Activated T-helper 1 cell treated with Interleukin-2 at 50 U/mL for 16 hours (primary cell): ENCODE results near the gene UBTF.

Experiments used
- DNase-seq: peaks from one replicate; pipeline ENCODE4 v3.0.0-alpha.2; 2020; ENCODE audit warnings: low read depth

Gene UBTF

DNA sequence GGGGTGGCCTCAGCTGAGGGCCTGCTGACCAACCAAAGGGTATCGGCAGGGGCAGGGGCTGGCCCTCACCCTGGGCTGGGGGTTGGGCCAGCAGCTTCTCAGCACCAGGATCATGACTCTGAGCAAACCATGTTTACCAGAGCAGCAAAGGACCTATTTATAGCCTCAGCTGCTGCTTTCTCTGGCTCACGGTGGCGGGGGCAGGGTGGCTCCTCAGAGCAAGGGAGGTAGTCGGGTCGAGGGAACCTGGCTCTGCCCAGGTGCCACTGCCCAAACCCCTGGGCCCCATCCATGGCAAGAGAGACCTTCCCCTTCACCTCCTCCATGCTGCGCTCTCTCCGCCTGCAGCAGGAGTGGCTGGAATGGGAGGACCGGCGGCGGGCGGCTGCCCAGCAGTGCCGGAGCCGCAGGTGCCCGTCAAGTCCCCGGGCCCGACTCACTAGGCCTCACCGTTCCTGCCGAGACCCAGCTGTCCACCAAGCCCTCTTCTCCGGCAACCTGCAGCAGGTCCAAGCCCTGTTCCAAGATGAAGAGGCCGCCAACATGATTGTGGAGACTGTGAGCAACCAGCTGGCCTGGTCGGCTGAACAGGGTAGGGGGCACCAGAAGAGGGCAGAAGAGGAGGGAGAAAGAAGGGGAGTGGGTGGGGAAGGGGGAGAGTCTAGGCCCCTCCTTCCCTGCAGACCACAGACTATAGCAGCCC lies 48.8 kb downstream of the UBTF start, which contains the start of gene ASB16:
ASB16 (plus strand) TSS at position 206 of the 703 bp plus-strand sequence; CDS start at position 292, 86 bp downstream.
- DNase-seq = no peak

DNA sequence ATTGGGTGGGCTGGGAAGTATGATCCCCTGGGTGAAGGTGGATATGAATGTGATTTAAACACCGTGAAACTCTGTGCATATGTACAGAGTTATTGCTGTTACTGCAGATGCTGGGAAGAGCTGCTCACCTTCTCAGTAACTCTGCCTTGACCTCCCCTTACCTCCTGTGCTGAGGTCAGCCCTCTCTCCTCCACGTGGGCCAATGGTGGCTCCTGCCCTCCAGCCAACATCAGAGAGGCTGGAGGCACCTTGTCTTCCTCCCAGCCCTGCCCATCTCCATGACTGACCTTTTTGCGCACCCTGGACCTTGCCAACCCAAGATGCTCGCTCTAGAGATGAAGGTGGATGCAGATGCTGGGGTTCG lies 49.4 kb downstream of the UBTF start:
- no peak for DNase-seq

GRCh38 chr17:44167181-44167861 lies 52.2 kb downstream of the UBTF start:
- DNase-seq = no peak

DNA sequence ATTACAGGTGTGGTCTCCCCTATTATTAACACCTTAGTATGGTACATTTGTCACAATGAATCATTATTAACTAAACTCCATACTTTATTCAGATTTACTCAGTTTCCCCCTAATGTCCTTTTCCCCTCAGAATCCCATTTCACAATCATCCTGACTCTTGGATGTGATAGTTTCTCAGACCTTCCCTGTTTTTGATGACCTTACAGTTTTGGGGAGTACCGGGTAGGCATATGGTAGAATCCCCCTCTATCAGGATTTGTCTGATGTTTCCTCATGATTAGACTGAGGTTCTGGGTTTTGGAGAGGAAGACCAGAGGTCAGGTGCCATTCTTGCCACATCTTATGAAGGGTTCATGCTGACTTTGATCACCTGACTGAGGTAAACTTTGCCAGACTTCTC lies 55.0 kb downstream of the UBTF start:
- no peak for DNase-seq

DNA sequence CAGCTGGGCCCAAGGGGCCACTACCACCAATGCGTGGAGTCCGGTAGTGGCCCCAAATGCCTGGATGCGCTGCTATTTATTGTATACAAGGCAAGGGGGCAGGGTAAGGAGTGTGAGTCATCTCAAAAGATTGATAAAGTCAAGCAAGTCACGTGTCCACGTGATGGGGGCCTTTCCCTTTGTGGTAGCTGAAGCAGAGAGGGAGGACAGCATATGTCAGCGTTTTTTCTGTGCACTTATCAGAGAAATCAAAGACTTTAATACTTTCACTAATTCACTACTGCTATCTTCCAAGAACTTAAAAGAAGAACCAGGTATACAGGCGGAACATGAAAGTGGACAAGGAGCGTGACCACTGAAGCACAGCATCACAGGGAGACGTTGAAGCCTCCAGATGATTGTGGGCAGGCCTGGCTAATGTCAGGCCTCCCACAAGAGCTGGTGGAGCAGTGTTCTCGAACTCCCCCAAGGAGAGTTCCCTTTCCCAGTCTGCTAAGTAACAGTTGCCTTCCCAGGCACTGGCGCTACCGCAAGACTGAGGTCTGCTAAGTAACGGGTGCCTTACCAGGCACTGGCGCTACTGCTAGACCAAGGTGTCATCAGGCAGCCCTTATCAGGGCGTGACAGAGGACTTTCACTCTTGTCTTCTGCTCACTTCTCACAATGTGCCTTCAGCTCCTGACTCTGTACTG lies 59.8 kb downstream of the UBTF start:
- DNase-seq = no peak

DNA sequence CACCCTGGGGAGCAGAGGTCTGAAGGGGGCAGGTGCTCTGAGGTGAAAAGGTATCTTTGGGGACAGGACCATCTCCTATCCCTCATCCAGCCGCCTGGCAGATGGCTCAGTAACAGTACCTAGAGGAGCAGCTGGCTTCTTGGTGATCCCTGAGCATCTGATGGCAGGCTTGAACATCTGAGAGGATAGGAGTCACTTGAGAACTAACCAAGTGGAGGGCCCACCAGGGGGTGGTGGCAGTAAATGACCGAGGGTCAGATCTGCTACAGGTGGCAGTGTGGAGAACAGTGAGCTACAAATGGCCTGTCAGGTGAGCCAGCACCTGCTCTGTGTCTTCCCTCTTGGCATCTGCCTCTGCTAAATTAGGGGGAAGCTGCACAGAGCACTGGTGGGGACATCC lies 64.0 kb downstream of the UBTF start:
- no peak for DNase-seq
